Transverse colon (tissue), 4 donors: ENCODE data around the gene MCUB. TPM values are rescaled to one million over a fixed set of nuclear protein-coding genes. Genes with fewer than 3 reads are reported as not detected.
"Not testable (repeated sequence)": the region's sequence is repeated elsewhere in the genome, so short reads cannot be mapped to it uniquely, and the experiment has no call there.

Source experiments
- DNase-seq: peaks from one replicate; pipeline ENCODE4 v3.0.0-alpha.2; 2019
- H3K27ac ChIP-seq, 4 donors: fragments of 200-600 bp; sonication (generic); 2 replicates each; pipeline ENCODE4 v1.5.1; 2016 to 2018; ENCODE audit warnings: inconsistent platforms in 4 of 4
- H3K27me3 ChIP-seq: fragments of 200-600 bp; sonication (generic); 2 replicates; pipeline ENCODE4 v1.5.1; 2017; ENCODE audit warnings: inconsistent platforms
- H3K36me3 ChIP-seq, 4 donors: fragments of 200-600 bp; sonication (generic); 2 replicates each; pipeline ENCODE4 v1.5.1; 2017 to 2019; ENCODE audit warnings: inconsistent platforms in 4 of 4
- H3K4me1 ChIP-seq, 4 donors: fragments of 200-600 bp; sonication (generic); 2 replicates each; pipeline ENCODE4 v1.5.1; 2017 to 2020; ENCODE audit warnings: inconsistent platforms in 4 of 4
- H3K4me3 ChIP-seq, 4 donors: fragments of 200-600 bp; sonication (generic); 1 replicate in 1 of 4; 2 replicates in 3 of 4; pipeline versions ENCODE4 v1.5.1 to v1.6.1; 2017 to 2019; ENCODE audit warnings: inconsistent platforms in 4 of 4
- H3K9me3 ChIP-seq, 2 donors: fragments of 200-600 bp; sonication (generic); 2 replicates each; pipeline ENCODE4 v1.5.1; 2017 to 2019; ENCODE audit warnings: inconsistent platforms in 2 of 2
- CTCF ChIP-seq, 5 experiments: fragments of 200-600 bp in 3 of 5; fragments of 450-650 bp in 2 of 5; sonication (generic) in 3 of 5; IDR thresholded peaks; 1 replicate in 2 of 5; 2 replicates in 3 of 5; pipeline ENCODE4 v1.5.1; 2016 to 2017; ENCODE audit warnings: antibody characterized with exemption in 5 of 5, inconsistent platforms in 3 of 5, mild to moderate bottlenecking in 2 of 5, moderate library complexity in 1 of 5
- EP300 ChIP-seq: sonication (generic); formaldehyde crosslinking; IDR thresholded peaks from one replicate; pipeline ENCODE4 v1.6.1; 2017; ENCODE audit warnings: antibody characterized with exemption, low read depth
- POLR2A ChIP-seq: fragments of 450-650 bp; IDR thresholded peaks from one replicate; pipeline ENCODE4 v1.6.1; 2016; ENCODE audit warnings: antibody characterized with exemption, mild to moderate bottlenecking, moderate library complexity
- POLR2AphosphoS5 ChIP-seq, 3 donors: sonication (generic); formaldehyde crosslinking; IDR thresholded peaks; one replicate each; pipeline ENCODE4 v1.6.1; 2016; ENCODE audit warnings: antibody characterized with exemption in 3 of 3
- WGBS, 2 donors: methylation state at CpG; one replicate each; pipeline ENCODE4 v1.1.5; 2018; ENCODE audit warnings: low coverage in 1 of 2; 5-methylcytosine and 5-hydroxymethylcytosine counted together
- in situ Hi-C, 4 donors: fragments of 200-750 bp; cut with MboI; loops; one replicate each; pipeline versions ENCODE4 v1.15.0 to v1.15.1; 2017; ENCODE audit warnings: low sequenced_read_pairs in 3 of 4, low pct_ligation_motif_present in 1 of 4, low pct_unique_long_range_greater_than_20kb in 1 of 4
- intact Hi-C: fragments of 100-400 bp; cut with DNase I; formaldehyde crosslinking; loops from one replicate; pipeline ENCODE4 v1.15.1; 2023; ENCODE audit warnings: low total_unique reads
- total RNA-seq, 4 donors: library from RNA; depleted of rRNA; stranded (reverse); fragments of >200 nt; gene quantifications; one replicate each; pipeline ENCODE4 v1.1.0, GENCODE V29; 2016

MCUB gene
- total RNA-seq, 4 donors from 2014 or later: 4.6 to 15.7 (median 8.8) TPM

GRCh38 chr4:109574443-109574850, 14.4 kb downstream of the MCUB start:
- DNase-seq: no peak
- intact Hi-C loops: no loop called here
- no peaks in the 10 kb centered on the region for H3K27me3 ChIP-seq
- no peak overlapping the region for H3K4me3 ChIP-seq
- in situ Hi-C loops: loop anchor here in 1 of 4 donors (25.0 kb wide), 1 partner anchor 238 kb away; the partner anchor contains the start of genes CFI and GAR1
- H3K36me3 ChIP-seq: no peaks in the 10 kb centered on the region
- H3K4me1 ChIP-seq: peaks cover 0 to 9% (median 2%) of the 10 kb centered on the region in 4 donors
- no peak overlapping the region for H3K27ac ChIP-seq
- peak in 3 of 5 experiments; percentile 36 to 44 (median 39) for TF ChIP-seq CTCF (IDR thresholded peaks at IDR 0.05)
- no peak for TF ChIP-seq POLR2A
- no peaks in the 10 kb centered on the region for H3K9me3 ChIP-seq
- WGBS, 2 donors: 59 to 66% methylated on average over 6 of the region's 6 CpGs

GRCh38 chr4:109574931-109575804, 15.1 kb downstream of the MCUB start:
- WGBS, 2 donors: 79 to 89% methylated on average over 6 to 7 of the region's 7 CpGs
- no peak for DNase-seq
- Histone ChIP-seq H3K4me3 (no peak overlapping the region), H3K36me3 (no peaks in the 10 kb centered on the region), H3K4me1 (peaks cover 0 to 9% (median 2%) of the 10 kb centered on the region in 4 donors), H3K27me3 (no peaks in the 10 kb centered on the region), H3K9me3 (no peaks in the 10 kb centered on the region), H3K27ac (no peak overlapping the region)
- TF ChIP-seq POLR2A (no peak), CTCF (IDR thresholded peaks at IDR 0.05) (no peak), POLR2AphosphoS5 (IDR thresholded peaks at IDR 0.05) (no peak), EP300 (no peak)
- intact Hi-C loops: no loop called here
- in situ Hi-C loops: loop anchor here in 1 of 4 donors (25.0 kb wide), 1 partner anchor 237 kb away; the partner anchor contains the start of genes CFI and GAR1

- intact Hi-C loops (no loop called here), in situ Hi-C loops (no loop called here)
- H3K36me3 ChIP-seq: no peaks in the 10 kb centered on the region
- H3K9me3 ChIP-seq: no peaks in the 10 kb centered on the region
- WGBS, 2 donors: 74 to 83% methylated on average over 1 to 2 of the region's 2 CpGs
- peak in 1 of 3 donors; percentile 11 for TF ChIP-seq POLR2AphosphoS5 (IDR thresholded peaks at IDR 0.05)
- no peak for TF ChIP-seq CTCF (IDR thresholded peaks at IDR 0.05)
- H3K27ac ChIP-seq: no peak overlapping the region
- no peak for DNase-seq
- H3K27me3 ChIP-seq: no peaks in the 10 kb centered on the region
- peaks cover 0 to 9% (median 2%) of the 10 kb centered on the region in 4 donors for H3K4me1 ChIP-seq
- H3K4me3 ChIP-seq: no peak overlapping the region
Observed at GRCh38 chr4:109576462-109576861, 16.4 kb downstream of the MCUB start.

GRCh38 chr4:109578846-109579245, 18.8 kb downstream of the MCUB start:
- WGBS, 2 donors: 78 to 88% methylated on average over 3 of the region's 3 CpGs
- H3K9me3 ChIP-seq: peaks cover 0 to 4% of the 10 kb centered on the region in 2 donors

GRCh38 chr4:109579997-109580396, 20.0 kb downstream of the MCUB start:
- 95 to 96% methylated on average over 3 to 5 of the region's 5 CpGs for WGBS, 2 donors
- DNase-seq, H3K4me3 ChIP-seq, H3K4me1 ChIP-seq, H3K27ac ChIP-seq, H3K36me3 ChIP-seq, H3K27me3 ChIP-seq, intact Hi-C loops, in situ Hi-C loops, H3K9me3 ChIP-seq: not testable (repeated sequence)

More at GRCh38 chr4:109578846-109579245, 18.8 kb downstream of the MCUB start:
- DNase-seq: no peak
- TF ChIP-seq CTCF (IDR thresholded peaks at IDR 0.05) (no peak), POLR2A (no peak), POLR2AphosphoS5 (IDR thresholded peaks at IDR 0.05) (no peak), EP300 (no peak)
- in situ Hi-C loops: no loop called here
- intact Hi-C loops: no loop called here
- no peak overlapping the region for H3K27ac ChIP-seq
- H3K27me3 ChIP-seq: no peaks in the 10 kb centered on the region
- H3K4me1 ChIP-seq: peaks cover 0 to 9% (median 2%) of the 10 kb centered on the region in 4 donors
- no peak overlapping the region for H3K4me3 ChIP-seq
- no peaks in the 10 kb centered on the region for H3K36me3 ChIP-seq
